Suprapubic skin (tissue), 4 donors: ENCODE results near the gene NTHL1.

ENCODE experiments used
- EP300 ChIP-seq: sonication (generic); formaldehyde crosslinking; IDR thresholded peaks from one replicate; pipeline ENCODE4 v1.6.1; 2017; ENCODE audit warnings: antibody characterized with exemption
- POLR2A ChIP-seq, 2 donors: fragments of 450-650 bp; IDR thresholded peaks; one replicate each; pipeline ENCODE4 v1.6.1; 2017; ENCODE audit warnings: antibody characterized with exemption in 2 of 2, mild to moderate bottlenecking in 2 of 2, moderate library complexity in 2 of 2
- POLR2AphosphoS5 ChIP-seq, 3 donors: sonication (generic); formaldehyde crosslinking; IDR thresholded peaks; one replicate each; pipeline ENCODE4 v1.6.1; 2017; ENCODE audit warnings: antibody characterized with exemption in 3 of 3
- TF ChIP-seq, protein P1 (sequence below), 2 donors: fragments of 200-600 bp in 1 of 2; fragments of 450-650 bp in 1 of 2; sonication (generic) in 1 of 2; IDR thresholded peaks; one replicate each; pipeline ENCODE4 v1.5.1; 2016 to 2019; ENCODE audit warnings: antibody characterized with exemption in 2 of 2, mild to moderate bottlenecking in 1 of 2, moderate library complexity in 1 of 2

DNA sequence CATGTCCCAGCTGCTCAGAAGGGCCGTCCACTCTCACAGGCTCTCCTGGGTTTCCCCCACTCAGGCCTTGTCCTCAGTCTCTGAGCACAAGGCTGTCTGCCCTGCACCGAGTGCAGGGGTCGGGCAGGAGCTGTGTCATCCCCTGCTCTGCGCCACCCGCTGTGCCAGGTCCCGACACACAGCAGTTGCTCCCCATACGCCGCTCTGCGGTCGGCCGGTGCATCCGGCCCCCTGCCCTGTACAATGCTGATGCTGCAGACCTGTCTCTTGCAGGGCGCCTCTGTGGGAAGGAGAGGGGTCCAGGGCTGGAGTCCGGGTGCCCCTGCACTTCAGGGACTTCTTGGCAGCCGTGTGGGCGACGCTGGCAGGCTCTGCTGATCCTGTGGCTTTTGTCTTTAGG, 6.3 kb upstream of the NTHL1 start:
- no peak for TF ChIP-seq POLR2AphosphoS5 (IDR thresholded peaks at IDR 0.05)
- TF ChIP-seq, protein P1, sequence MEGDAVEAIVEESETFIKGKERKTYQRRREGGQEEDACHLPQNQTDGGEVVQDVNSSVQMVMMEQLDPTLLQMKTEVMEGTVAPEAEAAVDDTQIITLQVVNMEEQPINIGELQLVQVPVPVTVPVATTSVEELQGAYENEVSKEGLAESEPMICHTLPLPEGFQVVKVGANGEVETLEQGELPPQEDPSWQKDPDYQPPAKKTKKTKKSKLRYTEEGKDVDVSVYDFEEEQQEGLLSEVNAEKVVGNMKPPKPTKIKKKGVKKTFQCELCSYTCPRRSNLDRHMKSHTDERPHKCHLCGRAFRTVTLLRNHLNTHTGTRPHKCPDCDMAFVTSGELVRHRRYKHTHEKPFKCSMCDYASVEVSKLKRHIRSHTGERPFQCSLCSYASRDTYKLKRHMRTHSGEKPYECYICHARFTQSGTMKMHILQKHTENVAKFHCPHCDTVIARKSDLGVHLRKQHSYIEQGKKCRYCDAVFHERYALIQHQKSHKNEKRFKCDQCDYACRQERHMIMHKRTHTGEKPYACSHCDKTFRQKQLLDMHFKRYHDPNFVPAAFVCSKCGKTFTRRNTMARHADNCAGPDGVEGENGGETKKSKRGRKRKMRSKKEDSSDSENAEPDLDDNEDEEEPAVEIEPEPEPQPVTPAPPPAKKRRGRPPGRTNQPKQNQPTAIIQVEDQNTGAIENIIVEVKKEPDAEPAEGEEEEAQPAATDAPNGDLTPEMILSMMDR (IDR thresholded peaks at IDR 0.05) = no peak
- TF ChIP-seq POLR2A (IDR thresholded peaks at IDR 0.05) = no peak
- TF ChIP-seq EP300 = no peak
